ENCODE results near the gene PCDH15. TPM values are rescaled to one million over a fixed set of nuclear protein-coding genes. Genes with fewer than 3 reads are reported as not detected.

PCDH15 gene
- polyA plus RNA-seq, 1 of the 3 experiments (the other 2 are of a cell fraction): 0.03 TPM

GRCh38 chr10:53894145-53894544 is 906.9 kb downstream of the PCDH15 start:
- WGBS (ENCODE audit: low lambda C conversion rate): 69% methylated on average over 5 of the region's 5 CpGs
- CTCF ChIA-PET: interaction anchor here (0.8 kb wide), 1 partner anchor 55 kb away, joined by 3 read pairs; no protein-coding TSS in a partner anchor

More at GRCh38 chr10:53894145-53894544, 906.9 kb downstream of the PCDH15 start:
- Histone ChIP-seq H3K9me3 (no peaks in the 10 kb centered on the region), H3K79me2 (ENCODE audit: insufficient read depth) (no peaks in the 10 kb centered on the region), H3K4me3 (ENCODE audit: low read depth in 2 of 2, low read length in 1 of 2) (no peak overlapping the region), H3K27ac (ENCODE audit: low read depth in 2 of 2, low read length in 1 of 2) (no peak overlapping the region), H3K4me1 (ENCODE audit: control insufficient read depth in 1 of 2, insufficient read depth in 2 of 2, low read depth in 1 of 2, low read length in 1 of 2) (no peaks in the 10 kb centered on the region; a peak in 1 of 4 replicates), H2AFZ (ENCODE audit: low read depth) (no peak overlapping the region), H3F3A (replicated peaks; ENCODE audit: insufficient read depth) (no peaks in the 10 kb centered on the region), H3K36me3 (replicated peaks in 1 of 2; ENCODE audit: control insufficient read depth in 1 of 2, insufficient read depth in 2 of 2, low read length in 1 of 2) (no peaks in the 10 kb centered on the region), H3K27me3 (ENCODE audit: insufficient read depth) (no peaks in the 10 kb centered on the region), H3K9ac (no peak overlapping the region), H3K4me2 (no peak overlapping the region), H3K9me2 (no peaks in the 10 kb centered on the region), H4K20me1 (ENCODE audit: insufficient read depth) (no peaks in the 10 kb centered on the region)
- no peak for TF ChIP-seq GABPA (IDR thresholded peaks at IDR 0.05; ENCODE audit: low read depth)
- TF ChIP-seq TEAD4 (IDR thresholded peaks at IDR 0.05; ENCODE audit: borderline replicate concordance, insufficient read depth): no peak
- no peak for TF ChIP-seq EZH2phosphoT487 (IDR thresholded peaks at IDR 0.05; ENCODE audit: borderline replicate concordance, low read depth)
- TF ChIP-seq FOXJ3 (CRISPR knock-in tag; IDR thresholded peaks at IDR 0.05): no peak
- TF ChIP-seq, protein P1, sequence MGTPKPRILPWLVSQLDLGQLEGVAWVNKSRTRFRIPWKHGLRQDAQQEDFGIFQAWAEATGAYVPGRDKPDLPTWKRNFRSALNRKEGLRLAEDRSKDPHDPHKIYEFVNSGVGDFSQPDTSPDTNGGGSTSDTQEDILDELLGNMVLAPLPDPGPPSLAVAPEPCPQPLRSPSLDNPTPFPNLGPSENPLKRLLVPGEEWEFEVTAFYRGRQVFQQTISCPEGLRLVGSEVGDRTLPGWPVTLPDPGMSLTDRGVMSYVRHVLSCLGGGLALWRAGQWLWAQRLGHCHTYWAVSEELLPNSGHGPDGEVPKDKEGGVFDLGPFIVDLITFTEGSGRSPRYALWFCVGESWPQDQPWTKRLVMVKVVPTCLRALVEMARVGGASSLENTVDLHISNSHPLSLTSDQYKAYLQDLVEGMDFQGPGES (IDR thresholded peaks at IDR 0.05; ENCODE audit: low read depth, low read length): no peak
- no peak for TF ChIP-seq FOSL2 (IDR thresholded peaks at IDR 0.05; ENCODE audit: borderline replicate concordance, low read depth)
- TF ChIP-seq RCOR1 (IDR thresholded peaks at IDR 0.05; ENCODE audit: low read length): no peak
- no peak for TF ChIP-seq JUND (IDR thresholded peaks at IDR 0.05)
- no peak for TF ChIP-seq NRF1 (IDR thresholded peaks at IDR 0.05; ENCODE audit: low read depth, low read length)
- no peak for TF ChIP-seq POLR2AphosphoS5 (IDR thresholded peaks at IDR 0.05; ENCODE audit: low read depth, low read length)
- no peak for TF ChIP-seq REST (IDR thresholded peaks at IDR 0.05; ENCODE audit: low read depth, low read length)
- TF ChIP-seq CHD2 (IDR thresholded peaks at IDR 0.05; ENCODE audit: low read length, partially characterized antibody): no peak
- TF ChIP-seq PBX3 (IDR thresholded peaks at IDR 0.05): no peak
- TF ChIP-seq, protein P2, sequence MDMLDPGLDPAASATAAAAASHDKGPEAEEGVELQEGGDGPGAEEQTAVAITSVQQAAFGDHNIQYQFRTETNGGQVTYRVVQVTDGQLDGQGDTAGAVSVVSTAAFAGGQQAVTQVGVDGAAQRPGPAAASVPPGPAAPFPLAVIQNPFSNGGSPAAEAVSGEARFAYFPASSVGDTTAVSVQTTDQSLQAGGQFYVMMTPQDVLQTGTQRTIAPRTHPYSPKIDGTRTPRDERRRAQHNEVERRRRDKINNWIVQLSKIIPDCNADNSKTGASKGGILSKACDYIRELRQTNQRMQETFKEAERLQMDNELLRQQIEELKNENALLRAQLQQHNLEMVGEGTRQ (IDR thresholded peaks at IDR 0.05; ENCODE audit: borderline replicate concordance, low read depth, low read length): no peak
- no peak for TF ChIP-seq MXI1 (IDR thresholded peaks at IDR 0.05; ENCODE audit: low read depth, low read length)
- DNase-seq: no peak
- POLR2A ChIA-PET: no interaction called here
